Measurements from ENCODE around the gene ADI1. TPM values are rescaled to one million over a fixed set of nuclear protein-coding genes. Genes with fewer than 3 reads are reported as not detected.

ADI1 gene
- total RNA-seq, 2 donors from 2014 or later = 130 to 184 TPM

- TF ChIP-seq, protein P1, sequence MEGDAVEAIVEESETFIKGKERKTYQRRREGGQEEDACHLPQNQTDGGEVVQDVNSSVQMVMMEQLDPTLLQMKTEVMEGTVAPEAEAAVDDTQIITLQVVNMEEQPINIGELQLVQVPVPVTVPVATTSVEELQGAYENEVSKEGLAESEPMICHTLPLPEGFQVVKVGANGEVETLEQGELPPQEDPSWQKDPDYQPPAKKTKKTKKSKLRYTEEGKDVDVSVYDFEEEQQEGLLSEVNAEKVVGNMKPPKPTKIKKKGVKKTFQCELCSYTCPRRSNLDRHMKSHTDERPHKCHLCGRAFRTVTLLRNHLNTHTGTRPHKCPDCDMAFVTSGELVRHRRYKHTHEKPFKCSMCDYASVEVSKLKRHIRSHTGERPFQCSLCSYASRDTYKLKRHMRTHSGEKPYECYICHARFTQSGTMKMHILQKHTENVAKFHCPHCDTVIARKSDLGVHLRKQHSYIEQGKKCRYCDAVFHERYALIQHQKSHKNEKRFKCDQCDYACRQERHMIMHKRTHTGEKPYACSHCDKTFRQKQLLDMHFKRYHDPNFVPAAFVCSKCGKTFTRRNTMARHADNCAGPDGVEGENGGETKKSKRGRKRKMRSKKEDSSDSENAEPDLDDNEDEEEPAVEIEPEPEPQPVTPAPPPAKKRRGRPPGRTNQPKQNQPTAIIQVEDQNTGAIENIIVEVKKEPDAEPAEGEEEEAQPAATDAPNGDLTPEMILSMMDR (IDR thresholded peaks at IDR 0.05) = no peak
- Histone ChIP-seq H3K9me3 (no peaks in the 10 kb centered on the region), H3K36me3 (peaks cover 48% of the 10 kb centered on the region), H3K27me3 (no peaks in the 10 kb centered on the region), H3K4me3 (no peak overlapping the region), H3K27ac (peak overlapping the region; percentile 83 to 90), H3K4me1 (peaks cover 0 to 69% of the 10 kb centered on the region in 2 donors)
- no peak for DNase-seq (ENCODE audit: low spot score)
These were observed 51.7 kb downstream of the ADI1 start for GRCh38 chr2:3467654-3468053.

DNA sequence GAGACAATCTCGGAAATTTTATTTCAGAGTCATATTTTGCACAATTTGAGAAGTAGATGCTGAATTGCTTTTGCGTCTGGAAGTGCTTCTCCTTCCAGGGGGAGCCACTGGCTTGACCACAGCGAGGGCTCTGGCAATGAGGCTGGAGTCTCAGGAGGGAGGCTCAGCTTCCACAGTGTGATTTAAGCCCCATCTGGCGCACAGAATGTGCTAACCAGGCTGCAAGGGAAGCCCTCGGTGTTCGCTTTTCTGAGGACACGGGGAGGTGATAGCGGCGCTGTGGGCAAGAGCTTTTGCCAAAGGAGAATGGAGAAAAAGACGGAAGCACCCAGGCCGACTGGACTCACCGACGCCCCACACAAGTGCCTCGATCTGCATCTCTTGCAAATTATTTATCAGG, 52.4 kb downstream of the ADI1 start:
- no peak for DNase-seq (ENCODE audit: low spot score)
- Histone ChIP-seq H3K27me3 (no peaks in the 10 kb centered on the region), H3K4me1 (peaks cover 0 to 66% of the 10 kb centered on the region in 2 donors), H3K4me3 (no peak overlapping the region), H3K36me3 (peaks cover 44% of the 10 kb centered on the region), H3K27ac (peak overlapping the region; percentile 83 to 90), H3K9me3 (no peaks in the 10 kb centered on the region)
- TF ChIP-seq, protein P1 (IDR thresholded peaks at IDR 0.05) = no peak

DNA sequence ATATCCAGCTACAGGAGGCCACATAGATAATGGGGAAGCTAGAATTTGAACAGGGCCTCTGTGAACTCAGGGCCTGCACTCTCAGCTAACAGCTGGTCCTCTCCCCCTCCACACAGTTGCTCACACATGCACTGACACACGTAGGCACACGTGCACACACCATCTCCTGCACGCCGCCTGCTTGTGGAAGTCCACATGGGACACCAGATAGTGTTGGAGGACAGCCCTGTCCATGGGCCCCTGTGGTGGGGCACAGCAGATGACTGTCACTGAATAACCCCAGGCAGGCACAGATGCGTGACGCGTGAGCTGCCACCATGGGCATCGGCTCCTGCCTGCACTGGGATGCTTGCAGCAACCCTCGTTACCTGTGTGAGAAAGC, 52.9 kb downstream of the ADI1 start:
- Histone ChIP-seq H3K27ac (peak overlapping the region; percentile 83 to 90), H3K4me3 (no peak overlapping the region), H3K36me3 (peaks cover 44% of the 10 kb centered on the region), H3K9me3 (no peaks in the 10 kb centered on the region), H3K27me3 (no peaks in the 10 kb centered on the region), H3K4me1 (peaks cover 0 to 66% of the 10 kb centered on the region in 2 donors)
- TF ChIP-seq, protein P1 (IDR thresholded peaks at IDR 0.05) = no peak
- DNase-seq (ENCODE audit: low spot score) = no peak

GRCh38 chr2:3465844-3466481, 53.4 kb downstream of the ADI1 start:
- Histone ChIP-seq H3K4me3 (no peak overlapping the region), H3K4me1 (peaks cover 0 to 66% of the 10 kb centered on the region in 2 donors), H3K27me3 (no peaks in the 10 kb centered on the region), H3K27ac (peak overlapping the region; percentile 83 to 90), H3K9me3 (no peaks in the 10 kb centered on the region), H3K36me3 (peaks cover 44% of the 10 kb centered on the region)
- TF ChIP-seq, protein P1 (IDR thresholded peaks at IDR 0.05) = no peak
- no peak for DNase-seq (ENCODE audit: low spot score)

DNA sequence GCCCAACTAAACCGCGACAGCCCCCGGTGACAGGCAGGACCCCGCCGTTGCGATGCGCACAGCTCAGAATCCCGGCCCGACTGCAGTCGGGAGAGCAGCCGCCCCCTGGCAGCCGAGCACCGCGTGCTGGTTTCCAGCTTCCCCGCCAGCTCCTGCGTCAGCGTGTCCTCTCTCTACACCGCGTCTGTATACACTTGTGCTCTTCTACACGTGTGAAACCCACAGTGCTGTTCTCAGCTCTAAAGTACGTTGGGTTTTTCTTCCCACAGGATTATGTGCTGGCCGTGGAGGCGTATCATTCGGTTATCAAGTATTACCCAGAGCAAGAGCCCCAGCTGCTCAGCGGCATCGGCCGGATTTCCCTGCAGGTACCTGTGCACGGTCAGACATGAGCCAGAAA, 54.0 kb downstream of the ADI1 start:
- TF ChIP-seq, protein P1 (IDR thresholded peaks at IDR 0.05) = no peak
- H3K4me1 ChIP-seq = peaks cover 0 to 66% of the 10 kb centered on the region in 2 donors
- DNase-seq (ENCODE audit: low spot score) = no peak
- H3K27ac ChIP-seq = peak overlapping the region; percentile 83 to 90
- no peak overlapping the region for H3K4me3 ChIP-seq
- H3K27me3 ChIP-seq = no peaks in the 10 kb centered on the region
- no peaks in the 10 kb centered on the region for H3K9me3 ChIP-seq
- H3K36me3 ChIP-seq = peaks cover 44% of the 10 kb centered on the region
